Pancreas (tissue), 10 donors: ENCODE results near the gene MAP2K7. TPM values are rescaled to one million over a fixed set of nuclear protein-coding genes. Genes with fewer than 3 reads are reported as not detected.
"Not testable (repeated sequence)": the region's sequence is repeated elsewhere in the genome, so short reads cannot be mapped to it uniquely, and the experiment has no call there.

Experiments
- ATAC-seq, 4 donors: fragments of 200-7000 bp; cut with Tn5 transposase; one replicate each; pipeline versions ENCODE4 v1.8.0 to v1.9.1; 2020; ENCODE audit warnings: mild to moderate bottlenecking in 4 of 4, moderate library complexity in 4 of 4
- DNase-seq, 6 donors: peaks; one replicate each; pipeline ENCODE4 v3.0.0-alpha.2; 2020
- FAIRE-seq: peaks from 2 replicates; lab custom pipeline; 2012; peaks lifted over from hg19 to GRCh38; lab: Jason Lieb, UNC
- H3K27ac ChIP-seq, 4 donors: fragments of 200-600 bp; sonication (generic); 1 replicate in 3 of 4; 2 replicates in 1 of 4; pipeline versions ENCODE4 v1.5.0 to v1.8.0; 2020
- H3K27me3 ChIP-seq, 4 donors: fragments of 200-600 bp; one replicate each; pipeline ENCODE4 v1.8.0; 2021
- H3K36me3 ChIP-seq, 3 donors: fragments of 200-600 bp; sonication (generic) in 1 of 3; one replicate each; pipeline versions ENCODE4 v1.5.0 to v1.8.0; 2020 to 2021
- H3K4me1 ChIP-seq, 3 donors: fragments of 200-600 bp; one replicate each; pipeline ENCODE4 v1.8.0; 2021
- H3K4me3 ChIP-seq, 4 donors: fragments of 200-600 bp; sonication (generic) in 2 of 4; one replicate each; pipeline versions ENCODE4 v1.5.0 to v1.8.0; 2020 to 2021
- H3K9me3 ChIP-seq, 4 donors: fragments of 200-600 bp; one replicate each; pipeline ENCODE4 v1.8.0; 2021
- CTCF ChIP-seq, 4 donors: fragments of 200-600 bp; sonication (generic) in 3 of 4; IDR thresholded peaks; one replicate each; pipeline versions ENCODE4 v1.5.0 to v1.8.0; 2021; ENCODE audit warnings: antibody characterized with exemption in 4 of 4
- WGBS, 2 donors: extraction: QIAGEN DNeasy Blood & Tissue Kit; methylation state at CpG; one replicate each; pipeline ENCODE4 v1.1.7; 2013; 5-methylcytosine and 5-hydroxymethylcytosine counted together
- intact Hi-C, 3 donors: fragments of 100-400 bp; cut with DNase I; formaldehyde crosslinking; loops; one replicate each; pipeline versions ENCODE4 v1.11.1 to v1.14.2; 2022
- polyA plus RNA-seq, 2 donors: library from polyadenylated mRNA; stranded (reverse); fragments of 200-250 nt; gene quantifications; one replicate each; pipeline ENCODE4 v1.2.3, GENCODE V29; 2013
- total RNA-seq, 6 donors: library from RNA; stranded (reverse); fragmentation: NEBNext Ultra II Directional in 4 of 6; extraction: Animal tissue kit (Norgen Biotek cat#: 25700) in 4 of 6; gene quantifications; one replicate each; pipeline versions ENCODE4 v1.2.1 to v1.2.4, GENCODE V29; 2021 to 2023
- donor health status: healthy with polysubstance abuse.
- donor health status: DM: no; HTN: no; CAD: no; lungs with moderate emphysema.
- donor health status: DM: no; HTN: no; CAD: no.
- donor health status: control.
- donor health status: control.
- donor health status: Bipolar disorder and iron deficiency.
- donor health status: DM: yes; HTN: yes; CAD: no.
- donor health status: DM: no; HTN: no; CAD: no.
- donor health status: DM: no; HTN: no; CAD: no.
- donor health status: DM: yes; HTN: yes; CAD: no.

Gene MAP2K7
- total and polyA plus RNA-seq, 8 donors, result 13.9 to 45.3 (median 16.9) TPM

- intact Hi-C loops, result loop anchor here in 1 of 3 donors (10.0 kb wide), 1 partner anchor 67 kb away; the partner anchor contains the start of genes CTXN1 and SNAPC2
These were observed 46.0 kb upstream of the MAP2K7 start for GRCh38 chr19:7857727-7858108.

GRCh38 chr19:7858109-7858770 is 45.4 kb upstream of the MAP2K7 start:
- DNase-seq, result peak in 1 of 6 donors; percentile 26
- Histone ChIP-seq H3K27me3 (no peaks in the 10 kb centered on the region), H3K27ac (no peak overlapping the region), H3K36me3 (no peaks in the 10 kb centered on the region), H3K9me3 (no peaks in the 10 kb centered on the region), H3K4me1 (peaks cover 4 to 5% (median 5%) of the 10 kb centered on the region in 3 donors), H3K4me3 (no peak overlapping the region)
- WGBS, 2 donors, result 82 to 83% methylated on average over 28 to 29 of the region's 29 CpGs
- no peak for TF ChIP-seq CTCF (IDR thresholded peaks at IDR 0.05)
- intact Hi-C loops, result loop anchor here in 1 of 3 donors (10.0 kb wide), 1 partner anchor 67 kb away; the partner anchor contains the start of genes CTXN1 and SNAPC2
- FAIRE-seq, result no peak
- no peak for ATAC-seq

More at GRCh38 chr19:7857727-7858108, 46.0 kb upstream of the MAP2K7 start:
- Histone ChIP-seq H3K9me3 (no peaks in the 10 kb centered on the region), H3K36me3 (no peaks in the 10 kb centered on the region), H3K27me3 (no peaks in the 10 kb centered on the region), H3K27ac (no peak overlapping the region), H3K4me1 (peaks cover 4 to 5% (median 5%) of the 10 kb centered on the region in 3 donors), H3K4me3 (no peak overlapping the region)
- DNase-seq (peak in 1 of 6 donors; percentile 48), ATAC-seq (no peak), FAIRE-seq (no peak)
- no peak for TF ChIP-seq CTCF (IDR thresholded peaks at IDR 0.05)
- WGBS, 2 donors, result 86 to 89% methylated on average over 7 to 8 of the region's 8 CpGs

GRCh38 chr19:7859087-7859486 is 44.6 kb upstream of the MAP2K7 start:
- not testable (repeated sequence) for ATAC-seq, H3K4me3 ChIP-seq, FAIRE-seq, H3K9me3 ChIP-seq, DNase-seq, H3K4me1 ChIP-seq, H3K27me3 ChIP-seq, H3K36me3 ChIP-seq, H3K27ac ChIP-seq
- intact Hi-C loops, result loop anchor here in 1 of 3 donors (10.0 kb wide), 1 partner anchor 66 kb away; the partner anchor contains the start of genes CTXN1 and SNAPC2
- WGBS, 2 donors, result 94 to 95% methylated on average over 7 to 8 of the region's 8 CpGs

- no peak for TF ChIP-seq CTCF (IDR thresholded peaks at IDR 0.05)
- intact Hi-C loops, result loop anchor here in 1 of 3 donors (10.0 kb wide), 1 partner anchor 65 kb away; the partner anchor contains the start of genes CTXN1 and SNAPC2
- Histone ChIP-seq H3K4me1 (no peaks in the 10 kb centered on the region), H3K36me3 (no peaks in the 10 kb centered on the region), H3K9me3 (no peaks in the 10 kb centered on the region), H3K27me3 (no peaks in the 10 kb centered on the region), H3K4me3 (no peak overlapping the region), H3K27ac (no peak overlapping the region)
- ATAC-seq (no peak), FAIRE-seq (no peak), DNase-seq (peak in 1 of 6 donors; percentile 47)
- 90 to 94% methylated on average over 22 of the region's 22 CpGs for WGBS, 2 donors
These were observed 43.6 kb upstream of the MAP2K7 start for GRCh38 chr19:7859831-7860713.
